K562 (cell line): ENCODE measurements around the gene COL16A1. TPM values are rescaled to one million over a fixed set of nuclear protein-coding genes. Genes with fewer than 3 reads are reported as not detected.

Experiments used
- ATAC-seq: fragments of 200-7000 bp; cut with Tn5 transposase; 3 replicates; pipeline ENCODE4 v1.9.1; 2020; ENCODE audit warnings: moderate library complexity
- BruUV-seq: library from RNA; stranded (reverse); fragments of 400-500 nt; replicated peaks from 2 replicates; lab custom pipeline; 2021; lab: Mats Ljungman, UMichigan
- CTCF ChIA-PET: fragments of 300-600 bp; formaldehyde crosslinking; extraction: SDS; loops from one replicate; lab custom pipeline; 2021; ENCODE audit warnings: low intra/inter-chr PET ratio; lab: Yijun Ruan, JAX
- POLR2A ChIA-PET: fragments of 300-600, 350-650 bp; sonication (Branson Sonifier 250); formaldehyde crosslinking; extraction: SDS; loops from one replicate; lab custom pipeline; 2021; ENCODE audit warnings: antibody characterized with exemption, inconsistent platforms; lab: Yijun Ruan, JAX
- DNase-seq, 4 experiments: peaks; one replicate each; pipeline versions ENCODE4 v3.0.0 to v3.0.0-alpha.2; 2011 to 2018; ENCODE audit warnings: low spot score in 3 of 4, mixed read lengths in 3 of 4; ENCODE audit errors: extremely low read depth in 1 of 4
- FAIRE-seq: peaks from 2 replicates; lab custom pipeline; 2011; peaks lifted over from hg19 to GRCh38; lab: Jason Lieb, UNC
- H2AFZ ChIP-seq: 2 replicates; pipeline ENCODE4 v1.6.0; 2011; ENCODE audit warnings: low read depth, low read length, control low read depth, inconsistent platforms
- H3K27ac ChIP-seq: fragments of 200-600 bp; 3 replicates; pipeline ENCODE4 v1.8.0; 2011; ENCODE audit warnings: low read depth, mild to moderate bottlenecking, control low read depth, inconsistent platforms, low read length, moderate library complexity, mixed read lengths; ENCODE audit errors: extremely low read depth
- H3K27me3 ChIP-seq, 2 experiments: fragments of 300-600 bp in 1 of 2; 2 replicates in 1 of 2; 3 replicates in 1 of 2; pipeline versions ENCODE4 v1.6.0 to v1.8.0; 2011; ENCODE audit warnings: inconsistent platforms in 2 of 2, low read length in 2 of 2, mild to moderate bottlenecking in 1 of 2, mixed read lengths in 1 of 2, moderate library complexity in 1 of 2; ENCODE audit not compliant: control insufficient read depth in 2 of 2, insufficient read depth in 2 of 2
- H3K36me3 ChIP-seq: fragments of 300-600 bp; 3 replicates; pipeline ENCODE4 v1.8.0; 2011; ENCODE audit warnings: mild to moderate bottlenecking, low read length, inconsistent platforms; ENCODE audit not compliant: control insufficient read depth, insufficient read depth
- H3K4me1 ChIP-seq, 2 experiments: fragments of 200-600 bp in 1 of 2; replicated peaks in 1 of 2; 2 replicates in 1 of 2; 3 replicates in 1 of 2; pipeline versions ENCODE4 v1.5.1 to v1.8.0; 2011; ENCODE audit warnings: inconsistent platforms in 2 of 2, low read length in 2 of 2, mild to moderate bottlenecking in 1 of 2, mixed read lengths in 1 of 2, moderate library complexity in 1 of 2; ENCODE audit not compliant: control insufficient read depth in 2 of 2, insufficient read depth in 2 of 2
- H3K4me2 ChIP-seq: 2 replicates; pipeline ENCODE4 v1.6.1; 2011; ENCODE audit warnings: low read length, control low read depth, inconsistent platforms, mixed read lengths; ENCODE audit not compliant: insufficient read depth
- H3K4me3 ChIP-seq: fragments of 200-600 bp; sonication (generic), shearing (Covaris generic); 2 replicates; pipeline ENCODE4 v1.5.1; 2016; ENCODE audit warnings: control low read depth, inconsistent platforms
- H3K79me2 ChIP-seq: fragments of 200-600 bp; 3 replicates; pipeline ENCODE4 v1.8.0; 2011; ENCODE audit warnings: low read length, inconsistent platforms; ENCODE audit not compliant: control insufficient read depth, insufficient read depth
- H3K9ac ChIP-seq, 2 experiments: 2 replicates each; pipeline versions ENCODE4 v1.6.0 to v1.6.1; 2011; ENCODE audit warnings: low read depth in 2 of 2, low read length in 2 of 2, control low read depth in 1 of 2, inconsistent platforms in 1 of 2, mild to moderate bottlenecking in 1 of 2, mixed read lengths in 1 of 2; ENCODE audit not compliant: insufficient read depth in 1 of 2
- H3K9me1 ChIP-seq: one replicate; pipeline ENCODE4 v1.6.0; 2011; ENCODE audit warnings: inconsistent platforms, mild to moderate bottlenecking, low read length, moderate library complexity; ENCODE audit not compliant: control insufficient read depth, insufficient read depth
- H3K9me3 ChIP-seq: replicated peaks from 2 replicates; pipeline ENCODE4 v1.5.1; 2011; ENCODE audit warnings: low read depth, low read length, inconsistent platforms; ENCODE audit not compliant: control insufficient read depth, insufficient read depth
- H4K20me1 ChIP-seq: replicated peaks from 2 replicates; pipeline ENCODE4 v1.6.1; 2011; ENCODE audit warnings: low read length, inconsistent platforms, mixed read lengths; ENCODE audit not compliant: control insufficient read depth, insufficient read depth
- FOS ChIP-seq: IDR thresholded peaks from 3 replicates; pipeline ENCODE4 v1.6.1; 2011; ENCODE audit not compliant: insufficient read length; ENCODE audit errors: extremely low read depth
- JUND ChIP-seq, 2 experiments: IDR thresholded peaks; 2 replicates in 1 of 2; 3 replicates in 1 of 2; pipeline ENCODE4 v1.6.1; 2011; ENCODE audit warnings: borderline replicate concordance in 2 of 2, low read depth in 2 of 2, low read length in 2 of 2, improper control_type of control experiment in 1 of 2, missing biosample characterization in 1 of 2, missing genetic modification characterization in 1 of 2, missing genetic modification reagents in 1 of 2
- NEUROD1 ChIP-seq: fragments of 150-350 bp; IDR thresholded peaks from 2 replicates; pipeline ENCODE4 v1.6.1; 2014; ENCODE audit warnings: borderline replicate concordance, low read length, low read depth; ENCODE audit not compliant: partially characterized antibody
- NFIC ChIP-seq: fragments of 450-650 bp; IDR thresholded peaks from 2 replicates; pipeline ENCODE4 v1.6.1; 2017; ENCODE audit warnings: mild to moderate bottlenecking, inconsistent platforms
- NR2C2 ChIP-seq, 2 experiments: fragments of 200-800 bp in 1 of 2; sonication (Bioruptor generic) in 1 of 2; sonication (generic) in 1 of 2; formaldehyde crosslinking in 1 of 2; IDR thresholded peaks; 2 replicates each; pipeline versions ENCODE4 v1.6.1 to v1.8.0; 2016 to 2022; ENCODE audit warnings: mild to moderate bottlenecking in 1 of 2, missing compliant biosample characterization in 1 of 2, missing genetic modification characterization in 1 of 2, missing genetic modification reagents in 1 of 2
- PCBP2 ChIP-seq: fragments of 200-400 bp; formaldehyde crosslinking; IDR thresholded peaks from 2 replicates; pipeline ENCODE4 v1.6.1; 2018; ENCODE audit warnings: low read length, low read depth, mild to moderate bottlenecking, moderate library complexity; ENCODE audit not compliant: poor library complexity, severe bottlenecking
- SIN3B ChIP-seq: fragments of 450-650 bp; IDR thresholded peaks from 2 replicates; pipeline ENCODE4 v1.6.1; 2017; ENCODE audit warnings: low read depth, mild to moderate bottlenecking, moderate library complexity
- SLC30A9 ChIP-seq: fragments of 250-450 bp; sonication (Bioruptor Pico); IDR thresholded peaks from 2 replicates; pipeline ENCODE4 v1.8.0; 2022; ENCODE audit warnings: mild to moderate bottlenecking, moderate library complexity
- SMARCA4 ChIP-seq: fragments of 450-650 bp; IDR thresholded peaks from 2 replicates; pipeline ENCODE4 v1.6.1; 2016
- STAT5B ChIP-seq: fragments of 250-450 bp; sonication (Bioruptor Pico); IDR thresholded peaks from 2 replicates; pipeline ENCODE4 v1.8.0; 2021; ENCODE audit warnings: mild to moderate bottlenecking, inconsistent platforms
- ZNF445 ChIP-seq: fragments of 250-450 bp; sonication (Bioruptor Pico); IDR thresholded peaks from 2 replicates; pipeline ENCODE4 v1.4.0; 2020; ENCODE audit warnings: low read depth, mild to moderate bottlenecking, moderate library complexity
- ZNF57 ChIP-seq: fragments of 450-650 bp; formaldehyde crosslinking; IDR thresholded peaks from 2 replicates; pipeline ENCODE4 v1.4.0; 2020; ENCODE audit warnings: mild to moderate bottlenecking, moderate library complexity
- WGBS: fragments of 100-300 bp; shearing (Covaris generic); methylation state at CpG from one replicate; pipeline ENCODE4 v1.1.6; 2016; ENCODE audit warnings: low coverage, mixed read lengths; ENCODE audit not compliant: insufficient coverage; ENCODE audit errors: missing lambda C conversion rate; 5-methylcytosine and 5-hydroxymethylcytosine counted together
- in situ Hi-C: fragments of 300-500 bp; cut with MboI; formaldehyde crosslinking; loops from 4 replicates; pipeline ENCODE4 v1.15.0; 2018; ENCODE audit warnings: inconsistent platforms, mixed read lengths
- intact Hi-C: fragments of 100-400 bp; cut with micrococcal nuclease; formaldehyde crosslinking; loops from 2 replicates; pipeline ENCODE4 v1.14.2; 2022
- polyA plus RNA-seq, 8 experiments: library from polyadenylated mRNA; depleted of rRNA in 4 of 8; stranded (reverse) in 5 of 8; unstranded in 3 of 8; fragments of >200 nt; fragmentation: Nextera tagmentation in 2 of 8; fragmentation: Illumina TruSeq in 1 of 8; extraction: Ambion mirVana in 2 of 8; extraction: Trizol in 1 of 8; gene quantifications; 2 replicates each; pipeline versions ENCODE4 v1.2.1 to v1.2.3, GENCODE V29; 2011 to 2014; ENCODE audit warnings: inconsistent platforms in 1 of 8, missing spikeins in 1 of 8
- total RNA-seq, 7 experiments: library from RNA; depleted of rRNA in 6 of 7; stranded (reverse); fragments of >200 nt in 6 of 7; fragmentation: Illumina TruSeq in 2 of 7; extraction: Trizol in 2 of 7; gene quantifications; 2 replicates each; pipeline versions ENCODE4 v1.2.1 to v1.2.3, GENCODE V29; 2011 to 2021; ENCODE audit warnings: low replicate concordance in 1 of 7
- TF ChIP-seq, protein P1 (sequence below): fragments of 250-450 bp; sonication (Bioruptor Pico); IDR thresholded peaks from 2 replicates; pipeline ENCODE4 v1.8.0; 2021; ENCODE audit warnings: moderate library complexity, mild to moderate bottlenecking, inconsistent platforms
- TF ChIP-seq, protein P2 (sequence below): IDR thresholded peaks from 2 replicates; pipeline ENCODE4 v1.6.1; 2014; ENCODE audit warnings: antibody characterized with exemption

COL16A1 gene
- total and polyA plus RNA-seq, 9 of the 15 experiments (the other 6 are each of a cell fraction or from before 2014, with no cell fraction given), result 0.11 to 0.60 (median 0.11) TPM; not detected in 6

GRCh38 chr1:31701091-31701736 is 2.6 kb downstream of the COL16A1 start:
- H3K4me1 ChIP-seq, result peaks cover 14 to 35% of the 10 kb centered on the region in 2 experiments
- FAIRE-seq, result peak; percentile 93
- peaks cover 8 to 69% of the 10 kb centered on the region in 2 experiments for H3K27me3 ChIP-seq
- H3K4me2 ChIP-seq, result no peak overlapping the region
- H3K36me3 ChIP-seq, result no peaks in the 10 kb centered on the region
- no TSS peak for BruUV-seq
- no peaks in the 10 kb centered on the region for H3K9me3 ChIP-seq
- H3K4me3 ChIP-seq, result no peak overlapping the region
- ChIA-PET POLR2A (interaction anchor here (0.6 to 1.7 kb wide), 4 partner anchors 9 to 57 kb away, joined by 3 to 8 read pairs (median 4); no protein-coding TSS in a partner anchor), CTCF (no interaction called here)
- H2AFZ ChIP-seq, result no peak overlapping the region
- peak; percentile 45 for ATAC-seq
- no peak overlapping the region for H3K27ac ChIP-seq
- no peaks in the 10 kb centered on the region for H3K9me1 ChIP-seq
- H3K79me2 ChIP-seq, result no peaks in the 10 kb centered on the region
- H4K20me1 ChIP-seq, result no peaks in the 10 kb centered on the region
- peak overlapping the region in 1 of 2 experiments; percentile 66; a peak in 1 of 4 replicates for H3K9ac ChIP-seq
- 6% methylated on average over 10 of the region's 10 CpGs for WGBS
- intact Hi-C loops (no loop called here), in situ Hi-C loops (no loop called here)
- peak; percentile 80 to 84 (median 83) for DNase-seq
- TF ChIP-seq NFIC (peak; percentile 99), JUND (IDR thresholded peaks at IDR 0.05; ENCODE audit: borderline replicate concordance, low read depth, low read length) (peak; percentile 100), JUND (tag; IDR thresholded peaks at IDR 0.05; ENCODE audit: borderline replicate concordance, low read depth, low read length) (peak; percentile 98), SMARCA4 (peak; percentile 88), FOS (peak; percentile 68), ZNF445 (CRISPR knock-in tag) (no peak), ZNF57 (CRISPR knock-in tag) (no peak), NEUROD1 (peak; percentile 39), SLC30A9 (no peak), PCBP2 (no peak), STAT5B (CRISPR knock-in tag) (no peak), NR2C2 (CRISPR knock-in tag; IDR thresholded peaks at IDR 0.05) (no peak), NR2C2 (tag; IDR thresholded peaks at IDR 0.05) (peak; percentile 32; the same call in 1 of the 2 replicates), SIN3B (no peak)
- TF ChIP-seq, protein P1, sequence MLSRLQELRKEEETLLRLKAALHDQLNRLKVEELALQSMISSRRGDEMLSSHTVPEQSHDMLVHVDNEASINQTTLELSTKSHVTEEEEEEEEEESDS, result no peak
- TF ChIP-seq, protein P2, sequence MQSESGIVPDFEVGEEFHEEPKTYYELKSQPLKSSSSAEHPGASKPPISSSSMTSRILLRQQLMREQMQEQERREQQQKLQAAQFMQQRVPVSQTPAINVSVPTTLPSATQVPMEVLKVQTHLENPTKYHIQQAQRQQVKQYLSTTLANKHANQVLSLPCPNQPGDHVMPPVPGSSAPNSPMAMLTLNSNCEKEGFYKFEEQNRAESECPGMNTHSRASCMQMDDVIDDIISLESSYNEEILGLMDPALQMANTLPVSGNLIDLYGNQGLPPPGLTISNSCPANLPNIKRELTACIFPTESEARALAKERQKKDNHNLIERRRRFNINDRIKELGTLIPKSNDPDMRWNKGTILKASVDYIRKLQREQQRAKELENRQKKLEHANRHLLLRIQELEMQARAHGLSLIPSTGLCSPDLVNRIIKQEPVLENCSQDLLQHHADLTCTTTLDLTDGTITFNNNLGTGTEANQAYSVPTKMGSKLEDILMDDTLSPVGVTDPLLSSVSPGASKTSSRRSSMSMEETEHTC, result no peak
